Measurements from ENCODE around the gene SLC16A7.

SLC16A7 gene

GRCh38 chr12:59595883-59596540 lies at the start of gene SLC16A7:
Gene SLC16A7 (plus strand): TSS chr12:59596029. CDS start chr12:59704802, 108,773 bp downstream.
- Mint-ChIP-seq H3K27ac (peak within 1 kb of the TSS; percentile 62), H3K36me3 (ENCODE audit: low read depth) (no peaks in the 10 kb centered on the region), H3K27me3 (ENCODE audit: low read depth, poor library complexity) (peaks cover 9% of the 10 kb centered on the region), H3K9me3 (no peaks in the 10 kb centered on the region), H3K4me3 (peak within 1 kb of the TSS; percentile 95), H3K4me1 (peaks cover 41% of the 10 kb centered on the region)
- peak; percentile 86 for DNase-seq
- TF ChIP-seq CTCF (IDR thresholded peaks at IDR 0.05): no peak

- H3K9me3 Mint-ChIP-seq: no peaks in the 10 kb centered on the region
- H3K4me1 Mint-ChIP-seq: no peaks in the 10 kb centered on the region
These were observed 46.9 kb upstream of the SLC16A7 start for GRCh38 chr12:59548930-59549329.

GRCh38 chr12:59559696-59560095 lies 36.1 kb upstream of the SLC16A7 start:
- Mint-ChIP-seq H3K4me1 (no peaks in the 10 kb centered on the region), H3K4me3 (no peak overlapping the region), H3K36me3 (ENCODE audit: low read depth) (no peaks in the 10 kb centered on the region), H3K9me3 (no peaks in the 10 kb centered on the region), H3K27ac (no peak overlapping the region), H3K27me3 (ENCODE audit: low read depth, poor library complexity) (peaks cover 3% of the 10 kb centered on the region)
- TF ChIP-seq CTCF (IDR thresholded peaks at IDR 0.05): no peak
- no peak for DNase-seq

More at GRCh38 chr12:59548930-59549329, 46.9 kb upstream of the SLC16A7 start:
- no peak overlapping the region for H3K27ac Mint-ChIP-seq
- no peaks in the 10 kb centered on the region for H3K36me3 Mint-ChIP-seq (ENCODE audit: low read depth)
- TF ChIP-seq CTCF (IDR thresholded peaks at IDR 0.05): no peak
- H3K27me3 Mint-ChIP-seq (ENCODE audit: low read depth, poor library complexity): no peaks in the 10 kb centered on the region
- DNase-seq: no peak
- H3K4me3 Mint-ChIP-seq: no peak overlapping the region

DNA sequence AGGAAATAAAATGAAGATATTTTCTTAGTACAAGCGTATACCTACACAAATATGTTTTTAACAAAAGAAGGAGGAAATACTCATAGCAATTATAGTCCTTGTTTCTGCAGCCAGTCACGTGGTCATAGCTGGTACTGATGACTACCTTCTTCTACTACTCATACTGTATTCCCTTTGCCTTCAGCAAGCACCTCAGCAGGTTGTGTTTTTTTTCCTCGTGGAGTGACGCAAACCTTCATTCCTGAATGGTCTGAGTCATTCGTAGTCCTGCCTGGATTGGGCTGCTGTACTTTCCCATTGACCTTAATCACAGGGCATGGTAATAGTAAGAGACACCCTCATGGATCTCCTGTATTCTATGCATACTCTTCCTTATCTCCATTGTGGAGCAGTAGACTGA lies 25.7 kb upstream of the SLC16A7 start:
- H3K27ac Mint-ChIP-seq: no peak overlapping the region
- no peak for DNase-seq
- TF ChIP-seq CTCF (IDR thresholded peaks at IDR 0.05): no peak
- H3K36me3 Mint-ChIP-seq (ENCODE audit: low read depth): no peaks in the 10 kb centered on the region
- peaks cover 7% of the 10 kb centered on the region for H3K27me3 Mint-ChIP-seq (ENCODE audit: low read depth, poor library complexity)
- no peaks in the 10 kb centered on the region for H3K9me3 Mint-ChIP-seq
- no peak overlapping the region for H3K4me3 Mint-ChIP-seq
- H3K4me1 Mint-ChIP-seq: no peaks in the 10 kb centered on the region

DNA sequence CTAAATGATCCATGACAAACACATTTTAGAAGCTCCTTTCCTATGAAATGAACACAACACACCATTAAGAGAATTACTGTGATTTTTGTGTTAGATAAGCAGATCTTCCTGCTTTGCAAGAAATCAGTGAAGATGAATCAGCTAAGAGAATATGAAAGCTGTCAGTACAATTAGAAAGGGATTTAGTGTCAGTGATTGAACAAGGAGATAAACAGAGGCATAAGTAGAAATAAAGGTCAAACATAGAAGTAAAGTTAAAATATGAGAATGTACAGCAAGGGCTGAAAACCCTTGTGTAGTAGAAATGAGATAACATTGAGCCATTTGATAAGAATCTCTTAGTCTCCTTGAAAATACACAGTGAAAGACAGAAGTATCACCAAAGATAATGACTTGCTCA lies 21.4 kb upstream of the SLC16A7 start:
- no peaks in the 10 kb centered on the region for H3K9me3 Mint-ChIP-seq
- H3K27me3 Mint-ChIP-seq (ENCODE audit: low read depth, poor library complexity): peaks cover 3% of the 10 kb centered on the region
- no peak overlapping the region for H3K27ac Mint-ChIP-seq

More for the DNA sequence above, 21.4 kb upstream of the SLC16A7 start:
- TF ChIP-seq CTCF (IDR thresholded peaks at IDR 0.05): no peak
- no peak for DNase-seq
- Mint-ChIP-seq H3K36me3 (ENCODE audit: low read depth) (no peaks in the 10 kb centered on the region), H3K4me1 (no peaks in the 10 kb centered on the region), H3K4me3 (no peak overlapping the region)
